Loucy (cell line): Measurements from ENCODE around the gene FAM13C.

Experiments
- H2AFZ ChIP-seq: fragments of 200-600 bp; sonication (generic); 2 replicates; pipeline ENCODE4 v1.6.0; 2016; ENCODE audit warnings: antibody characterized with exemption, mild to moderate bottlenecking, low read length, moderate library complexity
- H3F3A ChIP-seq: fragments of 200-600 bp; 2 replicates; pipeline ENCODE4 v1.6.0; 2016; ENCODE audit warnings: antibody characterized with exemption, low read depth, mild to moderate bottlenecking
- H3K27me3 ChIP-seq: fragments of 200-600 bp; sonication (generic); 2 replicates; pipeline ENCODE4 v1.6.1; 2014; ENCODE audit warnings: low read length, mild to moderate bottlenecking; ENCODE audit not compliant: insufficient read depth, poor library complexity, severe bottlenecking
- H3K36me3 ChIP-seq: fragments of 200-600 bp; sonication (generic); 2 replicates; pipeline ENCODE4 v1.6.1; 2016; ENCODE audit warnings: low read length; ENCODE audit not compliant: insufficient read depth
- H3K4me1 ChIP-seq: fragments of 200-600 bp; sonication (generic); 2 replicates; pipeline ENCODE4 v1.5.1; 2014; ENCODE audit warnings: low read length, mild to moderate bottlenecking; ENCODE audit not compliant: insufficient read depth, poor library complexity, severe bottlenecking
- H3K4me2 ChIP-seq: fragments of 200-600 bp; sonication (generic); 2 replicates; pipeline ENCODE4 v1.6.0; 2014; ENCODE audit warnings: antibody characterized with exemption, low read length, low read depth, mild to moderate bottlenecking; ENCODE audit not compliant: poor library complexity, severe bottlenecking
- H3K4me3 ChIP-seq: fragments of 200-600 bp; sonication (generic); 2 replicates; pipeline ENCODE4 v1.5.1; 2014; ENCODE audit warnings: low read length, mild to moderate bottlenecking, mixed read lengths; ENCODE audit not compliant: poor library complexity, severe bottlenecking
- H3K79me2 ChIP-seq: fragments of 200-600 bp; sonication (generic); 2 replicates; pipeline ENCODE4 v1.6.1; 2014; ENCODE audit warnings: low read length; ENCODE audit not compliant: insufficient read depth
- H3K9ac ChIP-seq: fragments of 200-600 bp; sonication (generic); 2 replicates; pipeline ENCODE4 v1.6.0; 2014; ENCODE audit warnings: mild to moderate bottlenecking, low read depth, low read length, moderate library complexity; ENCODE audit not compliant: poor library complexity, severe bottlenecking
- H3K9me2 ChIP-seq: fragments of 200-600 bp; sonication (generic); replicated peaks from 2 replicates; pipeline ENCODE4 v1.6.1; 2016; ENCODE audit warnings: low read depth, low read length, mixed read lengths
- H3K9me3 ChIP-seq: fragments of 200-600 bp; sonication (generic); 2 replicates; pipeline ENCODE4 v1.6.1; 2014; ENCODE audit warnings: mild to moderate bottlenecking, antibody characterized with exemption, low read length, low read depth; ENCODE audit not compliant: insufficient read depth
- H4K20me1 ChIP-seq: fragments of 200-600 bp; sonication (generic); 2 replicates; pipeline ENCODE4 v1.6.0; 2014; ENCODE audit warnings: antibody characterized with exemption, low read length, mild to moderate bottlenecking; ENCODE audit not compliant: insufficient read depth, poor library complexity, severe bottlenecking
- CTCF ChIP-seq: fragments of 200-600 bp; sonication (generic); conservative IDR thresholded peaks from 2 replicates; pipeline ENCODE4 v1.5.1; 2014; ENCODE audit warnings: mild to moderate bottlenecking, antibody characterized with exemption, low read length
- EZH2phosphoT487 ChIP-seq: fragments of 200-600 bp; IDR thresholded peaks from 2 replicates; pipeline ENCODE4 v1.6.1; 2018; ENCODE audit warnings: antibody characterized with exemption, mild to moderate bottlenecking, moderate library complexity, borderline replicate concordance

Gene FAM13C

GRCh38 chr10:59279476-59279875 is 82.9 kb downstream of the FAM13C start:
- H3F3A ChIP-seq = no peaks in the 10 kb centered on the region
- H4K20me1 ChIP-seq = no peaks in the 10 kb centered on the region
- no peak overlapping the region for H3K4me2 ChIP-seq
- H3K4me3 ChIP-seq = no peak overlapping the region
- no peaks in the 10 kb centered on the region for H3K9me2 ChIP-seq
- no peak overlapping the region for H2AFZ ChIP-seq
- H3K4me1 ChIP-seq = no peaks in the 10 kb centered on the region
- H3K79me2 ChIP-seq = no peaks in the 10 kb centered on the region
- no peaks in the 10 kb centered on the region for H3K9me3 ChIP-seq
- no peak for TF ChIP-seq CTCF
- TF ChIP-seq EZH2phosphoT487 = no peak
- H3K27me3 ChIP-seq = no peaks in the 10 kb centered on the region
- H3K36me3 ChIP-seq = no peaks in the 10 kb centered on the region
- H3K9ac ChIP-seq = no peak overlapping the region

GRCh38 chr10:59276919-59277318 is 85.4 kb downstream of the FAM13C start:
- Histone ChIP-seq H3K4me2 (no peak overlapping the region), H3F3A (no peaks in the 10 kb centered on the region), H4K20me1 (no peaks in the 10 kb centered on the region), H3K9me3 (no peaks in the 10 kb centered on the region), H3K36me3 (no peaks in the 10 kb centered on the region), H3K9ac (no peak overlapping the region), H3K9me2 (no peaks in the 10 kb centered on the region), H3K4me1 (no peaks in the 10 kb centered on the region), H2AFZ (no peak overlapping the region), H3K4me3 (no peak overlapping the region), H3K27me3 (no peaks in the 10 kb centered on the region), H3K79me2 (no peaks in the 10 kb centered on the region)
- no peak for TF ChIP-seq EZH2phosphoT487
- TF ChIP-seq CTCF = no peak

- Histone ChIP-seq H3K9me2 (no peaks in the 10 kb centered on the region), H2AFZ (no peak overlapping the region), H3F3A (no peaks in the 10 kb centered on the region), H3K4me1 (no peaks in the 10 kb centered on the region), H3K79me2 (no peaks in the 10 kb centered on the region), H3K36me3 (no peaks in the 10 kb centered on the region), H3K27me3 (no peaks in the 10 kb centered on the region), H3K4me2 (no peak overlapping the region), H4K20me1 (no peaks in the 10 kb centered on the region), H3K9ac (no peak overlapping the region), H3K4me3 (no peak overlapping the region), H3K9me3 (no peaks in the 10 kb centered on the region)
- TF ChIP-seq CTCF (no peak), EZH2phosphoT487 (no peak)
Observed at GRCh38 chr10:59276133-59276532, 86.2 kb downstream of the FAM13C start.
